HG03442 (cell line): ENCODE measurements around the gene WDR87.
"Not testable (repeated sequence)": the region's sequence is repeated elsewhere in the genome, so short reads cannot be mapped to it uniquely, and the experiment has no call there.

Source experiments
- ATAC-seq: cut with Tn5 transposase; IDR thresholded peaks from one replicate; pipeline ENCODE4 v1.9.1; 2021; ENCODE audit warnings: mild to moderate bottlenecking, moderate library complexity; ENCODE audit not compliant: unreplicated experiment

Gene WDR87

DNA sequence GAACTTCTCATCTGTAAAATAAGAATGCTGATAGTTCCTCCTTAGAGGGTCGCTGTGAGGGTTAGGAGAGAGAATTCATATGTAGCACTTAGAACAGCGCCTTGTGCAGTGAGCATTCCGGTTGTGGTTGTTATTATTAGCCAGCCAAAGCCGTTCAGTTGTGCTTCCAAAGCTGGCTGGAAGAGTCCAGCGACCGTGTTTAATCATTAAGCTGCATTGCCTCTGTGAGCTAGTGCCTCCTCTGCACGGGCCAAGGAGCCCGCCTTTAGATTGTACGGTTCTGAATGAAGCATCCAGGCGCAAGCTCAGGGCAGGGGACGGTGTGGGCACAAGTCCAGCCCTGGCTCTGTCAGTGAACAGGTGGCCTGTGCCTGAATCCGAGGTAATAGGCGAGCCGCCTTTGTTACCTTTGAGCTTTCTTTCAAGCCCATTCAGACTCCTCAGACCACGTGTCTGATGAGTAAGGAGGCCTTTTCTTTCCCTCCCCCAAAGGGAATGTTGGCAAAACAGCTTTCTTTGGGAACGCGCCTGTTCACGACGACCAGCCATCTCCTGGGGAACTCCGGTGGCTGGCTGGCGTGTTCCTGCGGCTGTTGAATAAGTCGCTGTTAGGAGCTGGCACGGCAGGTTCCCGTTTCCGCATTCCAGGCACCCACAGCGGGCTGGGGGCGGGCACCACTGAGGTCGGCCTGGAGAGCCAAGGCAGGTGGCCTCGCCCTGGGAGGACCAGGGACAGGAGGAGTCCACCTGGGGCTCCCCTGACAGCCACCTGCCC, 25.7 kb upstream of the WDR87 start:
- peak; percentile 39 for ATAC-seq

DNA sequence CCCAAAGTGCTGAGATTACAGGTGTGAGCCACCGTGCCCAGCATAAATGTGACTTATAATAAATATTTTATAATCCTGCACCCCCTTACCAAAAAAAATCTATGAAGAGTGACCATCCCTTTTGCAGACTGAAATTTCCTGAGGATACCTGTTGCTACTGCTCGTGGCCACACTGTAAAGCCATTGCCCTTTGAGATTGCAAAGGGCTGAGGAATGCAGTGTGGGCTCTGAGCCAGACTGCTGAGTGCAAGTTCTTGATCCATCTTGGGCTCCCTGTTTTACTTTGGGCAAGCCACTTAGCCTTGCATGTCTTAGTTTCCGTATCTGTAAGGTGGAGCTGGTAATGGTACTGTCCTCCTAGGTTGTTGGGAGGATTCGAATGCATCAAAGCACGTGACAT, 24.0 kb upstream of the WDR87 start:
- no peak for ATAC-seq

DNA sequence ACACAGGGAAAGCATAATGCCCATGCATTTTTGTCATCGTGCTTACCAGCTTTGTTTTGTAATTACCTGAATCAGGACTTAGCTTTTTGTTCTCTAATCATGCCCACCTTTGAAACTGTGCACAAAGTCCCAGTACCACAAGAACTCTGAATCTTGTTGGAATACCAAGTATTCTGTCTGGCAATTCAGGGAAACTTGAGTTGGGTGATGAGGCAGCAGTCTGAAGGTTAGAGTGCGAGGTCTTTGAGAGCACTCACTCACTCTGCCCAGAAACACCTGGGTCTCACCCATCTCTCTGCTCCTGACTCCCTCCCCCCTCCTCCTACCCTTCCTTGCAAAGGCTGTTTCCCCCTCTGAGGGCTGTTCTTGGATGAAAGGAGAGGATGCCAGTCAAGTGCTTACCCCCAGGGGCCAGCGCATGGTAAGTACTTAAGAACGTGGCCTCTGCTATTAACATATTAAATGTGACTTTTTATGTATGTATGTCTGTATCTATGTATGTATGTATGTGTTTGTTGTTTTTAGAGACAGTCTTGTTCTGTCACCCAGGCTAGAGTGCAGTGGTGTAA, 23.0 kb upstream of the WDR87 start:
- ATAC-seq, result no peak

DNA sequence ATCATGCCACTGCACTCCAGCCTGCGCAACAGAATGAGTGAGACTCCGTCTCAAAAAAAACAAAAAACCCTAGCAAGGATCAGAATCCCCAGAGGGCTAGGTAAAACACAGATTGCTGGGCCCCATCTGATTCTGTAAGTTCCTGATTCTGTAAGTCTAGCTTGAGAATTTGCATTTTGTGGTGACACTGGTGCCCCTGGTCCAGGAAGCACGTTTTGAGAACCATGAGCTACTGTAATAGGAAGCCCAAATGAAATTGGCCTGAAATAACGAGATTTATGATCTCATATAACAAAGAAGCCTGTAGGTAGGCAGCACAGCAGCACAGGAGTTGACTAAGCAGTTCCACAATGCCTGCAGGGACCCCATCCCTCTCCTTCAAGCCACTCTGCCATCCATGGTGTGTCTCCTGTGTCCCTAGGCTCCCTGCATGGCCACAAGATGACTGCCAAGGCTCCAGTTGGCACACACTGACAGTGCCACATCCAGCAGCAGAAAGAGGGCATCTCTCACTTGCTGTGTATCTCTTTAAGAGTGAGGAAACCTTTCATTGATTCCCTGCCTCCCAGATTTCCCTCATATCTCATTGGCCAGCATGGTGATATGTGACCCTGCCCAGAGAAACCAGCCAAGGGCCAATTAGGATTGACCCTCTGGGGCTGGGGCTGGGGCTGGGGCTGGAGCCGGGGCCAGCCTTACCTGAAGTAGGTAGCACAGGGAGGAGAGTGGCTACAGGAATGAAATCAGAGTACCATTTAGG, 22.3 kb upstream of the WDR87 start:
- ATAC-seq, result no peak

DNA sequence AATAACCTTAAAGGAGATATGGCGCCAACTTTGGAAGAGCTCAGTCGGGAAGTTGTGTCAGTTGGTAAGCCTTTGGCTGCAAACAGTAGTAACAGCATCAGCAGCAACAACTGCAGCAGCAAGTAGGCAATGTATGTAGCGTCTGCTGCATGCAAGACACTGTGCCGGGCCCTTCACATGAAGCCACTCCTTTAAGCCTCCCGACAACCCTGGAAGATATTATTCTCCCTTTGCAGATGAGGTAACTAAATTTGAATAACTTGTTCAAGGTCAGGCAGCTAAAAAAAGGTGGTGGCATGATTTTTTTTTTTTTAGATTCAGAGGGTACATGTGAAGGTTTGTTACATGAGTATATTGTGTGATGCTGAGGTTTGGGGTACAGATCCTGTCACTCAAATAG, 20.3 kb upstream of the WDR87 start:
- ATAC-seq, result no peak

DNA sequence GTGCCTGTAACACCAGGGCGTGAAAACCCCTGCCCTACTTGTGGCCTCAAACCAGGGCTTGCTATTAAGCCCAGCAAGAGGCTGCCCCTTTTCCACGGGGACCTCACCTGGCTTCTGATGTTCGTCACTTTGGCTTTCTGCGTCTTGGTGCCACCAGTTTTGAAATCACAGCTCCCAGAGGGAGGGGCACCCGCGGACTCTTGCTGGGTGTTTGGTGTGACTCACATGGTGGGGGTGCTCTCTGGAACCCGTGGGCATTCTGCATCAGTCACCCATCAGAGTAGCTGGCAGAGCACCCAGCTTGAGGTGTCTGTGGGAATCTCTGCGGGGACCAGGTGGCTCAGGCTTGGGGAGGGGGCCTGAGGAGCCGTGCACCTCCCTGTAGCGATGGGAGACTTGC, 19.9 kb upstream of the WDR87 start:
- ATAC-seq, result no peak

DNA sequence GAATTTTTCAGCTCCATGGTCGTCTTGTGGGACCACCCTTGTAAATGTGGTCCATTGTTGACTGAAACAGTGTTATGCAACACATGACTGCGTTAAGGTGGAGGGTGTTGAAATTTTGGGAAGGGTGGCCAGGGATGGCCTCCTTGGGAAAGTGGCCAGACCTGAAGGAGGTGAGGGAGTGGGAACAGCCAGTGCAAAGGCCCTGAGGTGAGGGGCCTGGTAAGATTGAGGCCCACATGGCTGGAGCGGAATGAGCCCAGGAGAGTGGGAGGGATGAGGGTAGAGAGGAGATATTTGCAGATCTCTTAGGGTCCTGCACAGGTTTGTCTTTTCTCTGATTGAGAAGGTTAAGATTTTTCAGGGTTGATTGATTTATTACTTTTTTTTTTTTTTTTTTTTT, 18.8 kb upstream of the WDR87 start:
- ATAC-seq, result no peak

DNA sequence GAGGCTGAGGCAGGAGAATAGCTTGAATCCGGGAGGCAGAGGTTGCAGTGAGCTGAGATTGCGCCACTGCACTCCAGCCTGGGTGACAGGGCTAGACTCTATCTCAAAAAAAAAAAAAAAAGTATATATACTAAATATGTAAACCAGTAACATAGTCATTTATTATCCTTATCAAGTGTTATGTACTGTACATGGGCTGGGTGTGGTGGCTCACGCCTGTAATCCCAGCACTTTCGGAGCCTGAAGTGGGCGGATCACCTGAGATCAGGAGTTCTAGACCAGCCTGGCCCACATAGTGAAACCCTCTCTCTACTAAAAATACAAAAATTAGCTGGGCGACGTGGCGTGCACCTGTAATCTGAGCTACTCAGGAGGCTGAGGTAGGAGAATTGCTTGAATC, 18.2 kb upstream of the WDR87 start:
- ATAC-seq, result not testable (repeated sequence)

DNA sequence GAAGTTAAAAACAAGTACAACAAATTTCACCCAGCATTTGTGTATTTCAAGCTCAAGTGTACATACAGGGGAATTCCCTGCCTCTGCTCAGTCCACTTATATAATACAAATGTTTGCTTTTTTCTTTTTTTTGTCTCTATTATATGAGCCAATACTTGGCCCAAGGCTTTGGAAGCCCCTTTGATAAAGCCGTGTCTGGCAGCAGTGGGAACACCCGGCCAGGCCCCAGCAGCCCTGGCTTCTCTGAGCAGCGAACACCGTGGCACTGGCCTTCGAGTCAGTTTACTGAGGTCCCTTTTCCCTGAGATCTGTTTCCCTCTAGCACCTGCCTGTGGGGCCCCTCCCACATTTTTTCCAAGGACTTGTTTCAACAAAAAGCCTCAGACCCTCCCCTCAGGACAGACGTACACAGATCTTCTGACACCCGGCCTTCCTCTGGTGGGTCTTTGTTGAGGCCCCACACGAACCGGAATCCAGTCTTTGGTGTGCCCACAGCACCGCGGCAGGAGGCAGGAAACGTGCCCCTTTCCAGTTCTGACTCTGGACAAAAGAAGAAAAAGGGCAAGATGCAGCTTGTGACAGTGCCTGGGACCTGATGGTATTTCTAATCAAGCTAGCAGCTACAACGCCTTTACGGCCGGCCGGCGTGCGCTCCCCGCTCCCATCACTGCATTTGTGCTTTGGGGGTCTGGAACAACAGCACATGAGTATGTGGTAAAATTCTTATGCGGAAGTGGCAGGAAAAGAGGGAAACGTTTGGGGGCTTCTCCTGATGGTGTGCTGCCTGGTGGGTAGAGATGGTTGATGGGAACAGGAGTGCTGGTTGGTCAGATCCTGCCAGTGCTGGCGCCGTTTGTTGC, 14.4 kb upstream of the WDR87 start:
- no peak for ATAC-seq

DNA sequence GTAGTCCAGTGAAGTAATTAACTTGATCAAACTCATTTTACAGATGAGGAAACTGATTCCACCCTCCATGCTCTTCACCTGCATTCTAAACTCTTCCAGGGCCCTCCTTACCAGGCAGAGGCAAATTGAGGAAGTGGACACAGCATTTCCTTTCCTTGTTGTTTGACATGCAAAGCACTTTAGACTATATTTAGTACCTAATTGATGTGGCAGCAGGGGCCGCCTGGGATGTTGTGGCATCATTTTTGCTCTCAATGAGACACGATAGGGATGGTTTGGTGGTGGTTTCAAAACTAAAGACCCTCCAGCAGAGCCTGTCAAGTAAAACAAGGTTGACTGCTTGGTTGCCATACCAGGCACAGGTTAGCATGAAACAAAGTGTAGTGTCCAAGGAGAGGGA, 8.5 kb upstream of the WDR87 start:
- ATAC-seq, result peak; percentile 52

DNA sequence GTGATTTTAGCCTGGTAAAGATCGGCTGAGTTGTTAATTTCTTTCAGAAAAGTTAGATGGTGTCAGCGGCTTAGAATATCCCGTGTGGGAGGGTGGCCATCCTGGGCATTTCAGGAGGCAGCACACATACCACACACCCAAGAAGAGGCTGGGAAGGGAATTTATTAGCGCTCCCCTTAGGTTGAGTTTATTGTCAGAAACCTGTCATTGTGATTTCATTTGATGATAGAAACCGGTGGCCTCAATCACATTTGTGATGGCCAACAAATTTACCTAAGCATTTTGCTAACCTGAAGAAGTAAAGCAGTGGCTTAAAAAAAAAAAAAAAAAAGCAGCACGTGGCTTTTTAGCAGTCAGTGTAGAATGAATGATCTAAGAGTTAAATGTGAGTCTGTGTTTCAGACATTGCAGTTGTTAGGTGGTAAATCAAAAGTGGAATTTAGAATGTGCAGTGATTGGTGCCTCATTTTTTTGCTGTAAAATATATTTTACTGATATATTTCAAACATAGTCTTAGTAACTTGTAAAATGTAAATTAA, 3.3 kb upstream of the WDR87 start:
- no peak for ATAC-seq

DNA sequence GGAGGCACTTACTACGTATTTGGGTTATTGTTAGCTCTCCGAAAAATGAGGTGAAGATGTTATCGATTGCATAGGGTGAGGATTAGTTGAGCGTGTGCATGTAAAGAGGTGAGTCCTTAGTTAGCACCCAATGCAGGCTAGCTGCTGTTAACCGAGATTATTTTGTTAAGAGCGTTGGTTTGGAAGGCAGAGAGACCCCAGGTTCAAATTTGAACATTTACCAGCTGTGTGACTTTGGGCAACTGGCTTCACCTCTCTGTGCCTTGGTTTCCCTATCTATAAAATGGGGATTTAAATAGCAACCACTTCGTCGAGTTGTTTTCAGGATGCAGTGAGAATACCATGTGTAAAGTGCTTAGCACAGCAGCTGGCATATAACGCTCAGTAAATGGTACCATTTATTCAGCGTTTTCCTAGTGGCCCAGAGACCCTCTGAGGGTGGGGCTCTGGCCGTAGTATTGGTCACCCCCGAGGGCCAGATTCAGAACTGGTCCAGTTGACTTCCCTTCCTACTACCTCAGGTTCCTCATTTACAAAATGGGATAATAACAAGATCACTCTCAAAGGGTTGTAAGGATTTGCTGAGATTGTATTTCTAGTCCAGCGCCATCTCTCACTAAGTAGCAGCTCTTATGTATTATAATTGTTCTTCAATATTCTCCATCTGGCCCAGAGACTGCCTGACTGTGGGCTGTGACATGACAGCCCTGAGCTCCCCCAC, 1.5 kb upstream of the WDR87 start:
- no peak for ATAC-seq

DNA sequence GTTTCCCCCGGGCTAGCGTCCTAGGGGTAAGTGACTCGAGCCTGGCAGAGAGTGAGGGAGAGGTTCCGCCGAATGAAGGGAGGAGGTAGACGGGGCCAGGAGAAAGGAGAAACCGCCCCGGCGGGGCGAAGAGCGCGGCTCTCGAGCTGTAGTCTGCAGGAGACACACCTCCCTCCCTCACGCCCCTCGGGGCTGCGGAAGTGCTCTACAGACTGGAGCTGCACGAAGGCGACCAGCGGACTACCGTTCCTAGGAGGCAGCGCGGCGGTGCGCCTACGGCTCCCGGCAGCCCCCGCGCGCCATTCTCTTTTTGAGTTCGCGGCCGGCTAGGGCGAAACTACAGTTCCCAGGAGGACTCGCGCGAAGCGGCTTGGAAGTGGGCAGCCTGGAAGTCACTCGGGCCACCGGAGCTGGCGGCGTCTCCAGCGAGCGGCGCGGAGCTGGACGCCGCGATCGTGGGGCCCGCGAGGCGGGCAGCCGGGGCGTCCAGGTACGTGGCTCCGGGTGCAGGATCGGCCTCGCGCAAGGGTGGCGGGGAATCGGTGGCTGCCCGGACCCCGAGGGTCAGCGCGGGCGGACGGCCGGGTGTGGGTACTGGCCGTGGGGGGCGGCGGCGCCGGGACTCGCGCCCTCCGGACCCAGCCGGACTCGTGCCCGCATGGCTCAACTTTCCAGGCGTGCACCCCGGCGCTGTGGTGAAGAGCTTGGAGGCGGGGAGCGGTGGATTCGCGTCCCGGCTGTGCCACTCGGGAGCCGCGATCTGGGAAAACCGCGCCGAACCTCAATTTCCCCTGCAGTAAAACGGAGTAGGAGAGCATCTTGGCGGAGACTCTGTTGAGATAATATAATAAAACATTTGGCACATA, 708 bp upstream of the WDR87 start, which contains the start of gene SIPA1L3:
SIPA1L3 (plus strand) TSS at position 340 of the 866 bp plus-strand sequence. CDS start 174,358 bp downstream, outside the sequence.
- peak; percentile 81 for ATAC-seq

DNA sequence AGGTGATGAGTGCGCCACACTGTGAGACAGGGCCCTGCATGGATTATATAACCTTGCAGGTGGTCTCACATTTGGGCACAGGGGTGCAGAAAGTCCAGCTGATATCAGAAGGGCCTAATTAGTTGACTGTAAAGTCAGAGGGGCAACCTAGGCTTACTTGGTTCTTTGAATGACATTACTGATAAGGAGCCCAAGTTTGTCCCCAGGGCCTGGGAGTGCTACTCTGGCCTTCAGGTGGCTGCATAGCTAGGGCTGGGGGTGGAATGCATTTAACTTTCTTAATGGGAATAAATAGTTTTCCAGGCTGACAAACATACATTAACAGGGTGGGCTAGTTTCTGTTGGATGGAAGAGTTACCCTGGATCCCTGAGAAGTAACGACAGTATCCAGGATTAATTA, 3.3 kb downstream of the WDR87 start:
- no peak for ATAC-seq

DNA sequence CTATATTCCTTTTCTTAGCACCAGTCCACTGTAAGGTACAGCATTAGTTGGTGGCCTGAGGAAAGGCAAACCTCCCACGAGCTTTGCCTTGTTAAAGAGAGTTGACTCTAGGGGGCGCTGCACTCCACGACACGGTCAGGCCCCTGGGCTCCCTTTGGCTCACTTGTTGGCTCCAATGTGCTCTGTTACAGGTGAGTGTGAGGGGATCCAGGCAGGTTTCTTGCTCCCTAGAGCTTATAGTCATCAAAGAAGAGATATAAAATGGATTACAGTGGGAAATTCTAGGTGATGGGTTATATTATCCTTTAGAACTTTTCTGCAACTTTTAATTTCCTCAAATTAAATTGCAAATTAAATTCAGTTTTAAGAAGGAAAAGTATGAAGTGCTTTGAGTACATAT, 3.7 kb downstream of the WDR87 start:
- ATAC-seq, result peak; percentile 31

DNA sequence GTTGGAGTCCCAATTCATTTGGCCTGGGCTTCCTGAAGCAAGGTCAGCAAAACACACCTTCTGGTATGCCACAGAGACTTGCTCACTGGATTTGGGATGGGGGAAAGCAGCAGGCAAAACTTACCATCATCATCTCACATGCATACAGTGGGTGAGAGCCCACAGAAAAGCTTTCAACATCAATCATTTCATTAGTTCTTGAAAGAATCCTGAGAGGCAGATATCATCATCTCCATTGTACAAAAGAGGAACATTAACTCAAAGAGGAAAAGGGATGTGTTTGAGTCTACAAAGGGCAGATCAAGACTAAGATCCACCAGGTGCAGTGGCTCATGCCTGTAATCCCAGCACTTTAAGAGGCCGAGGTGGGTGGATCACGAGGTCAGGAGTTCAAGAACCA, 6.4 kb downstream of the WDR87 start:
- no peak for ATAC-seq

DNA sequence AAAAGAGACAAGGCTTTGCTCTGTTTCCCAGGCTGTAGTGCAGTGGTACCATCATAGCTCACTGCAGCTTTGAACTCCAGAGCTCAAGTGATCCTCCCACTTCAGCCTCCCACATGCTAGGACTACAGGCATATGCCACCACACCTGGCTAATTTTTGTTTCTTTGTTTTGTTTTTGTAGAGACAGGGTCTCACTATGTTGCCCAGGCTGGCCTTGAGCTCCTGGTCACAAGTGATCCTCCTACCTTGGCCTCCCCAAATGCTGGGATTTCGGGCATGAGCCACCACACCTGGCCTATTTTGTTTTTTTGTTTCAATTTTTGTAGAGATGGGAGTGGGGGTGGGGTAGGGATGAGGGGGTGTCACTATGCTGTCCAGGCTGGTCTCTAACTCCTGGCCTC, 6.9 kb downstream of the WDR87 start:
- ATAC-seq, result no peak

DNA sequence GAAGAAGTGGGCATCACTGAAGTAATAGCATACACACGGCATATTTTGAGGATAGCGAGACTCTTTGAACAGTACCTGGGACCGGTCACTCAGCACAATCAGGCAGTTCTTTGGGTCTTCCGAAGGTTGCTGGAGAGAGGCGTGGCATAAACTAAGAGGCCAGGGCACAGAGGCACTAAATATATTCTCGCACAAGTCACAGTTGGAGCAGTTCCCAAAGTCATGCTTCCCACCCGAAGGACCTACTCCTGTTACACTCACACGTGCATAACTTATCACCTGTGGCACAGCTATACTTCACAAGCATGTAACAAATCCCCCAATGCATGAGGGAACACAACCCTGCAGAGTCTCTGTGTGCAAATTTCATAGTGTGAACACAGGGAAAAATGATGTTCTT, 10.2 kb downstream of the WDR87 start:
- no peak for ATAC-seq
